OCI-LY3 (cell line): ENCODE results near the gene SMYD3.

Experiments
- H2AFZ ChIP-seq: fragments of 200-600, 300-600 bp; shearing (Covaris generic); 2 replicates; pipeline ENCODE4 v1.6.0; 2014; ENCODE audit warnings: antibody characterized with exemption, low read depth, low read length
- H3K27ac ChIP-seq: fragments of 200-600, 300-600 bp; sonication (generic); 2 replicates; pipeline ENCODE4 v1.5.1; 2014; ENCODE audit warnings: mild to moderate bottlenecking, low read length, moderate library complexity, mixed read lengths
- H3K27me3 ChIP-seq: fragments of 200-600, 300-600 bp; sonication (generic); 2 replicates; pipeline ENCODE4 v1.6.1; 2014; ENCODE audit warnings: low read depth, low read length, mixed read lengths
- H3K36me3 ChIP-seq: fragments of 200-600, 300-600 bp; sonication (generic); replicated peaks from 2 replicates; pipeline ENCODE3; 2014; ENCODE audit warnings: low read depth, low read length, mixed read lengths
- H3K4me1 ChIP-seq: fragments of 300-600, 200-600 bp; sonication (generic); 2 replicates; pipeline ENCODE4 v1.6.1; 2014; ENCODE audit warnings: low read length, mixed read lengths
- H3K4me2 ChIP-seq: fragments of 200-600, 300-600 bp; sonication (generic); 2 replicates; pipeline ENCODE4 v1.6.1; 2014; ENCODE audit warnings: low read length, mixed read lengths
- H3K4me3 ChIP-seq: fragments of 300-600, 200-600 bp; sonication (generic); 2 replicates; pipeline ENCODE4 v1.5.1; 2014; ENCODE audit warnings: antibody characterized with exemption, mild to moderate bottlenecking, low read length, moderate library complexity
- H3K79me2 ChIP-seq: fragments of 300-600, 200-600 bp; shearing (Covaris generic); 2 replicates; pipeline ENCODE4 v1.6.1; 2014; ENCODE audit warnings: mild to moderate bottlenecking, low read length, mixed read lengths
- H3K9ac ChIP-seq: fragments of 300-600, 200-600 bp; shearing (Covaris generic); 2 replicates; pipeline ENCODE4 v1.6.0; 2014; ENCODE audit warnings: mild to moderate bottlenecking, low read length, moderate library complexity
- H3K9me3 ChIP-seq: fragments of 200-600, 300-600 bp; shearing (Covaris generic); 2 replicates; pipeline ENCODE4 v1.6.1; 2014; ENCODE audit warnings: low read length, mixed read lengths; ENCODE audit not compliant: insufficient read depth
- H4K20me1 ChIP-seq: fragments of 200-600, 300-600 bp; sonication (generic); 2 replicates; pipeline ENCODE4 v1.6.1; 2016; ENCODE audit warnings: low read length, mixed read lengths; ENCODE audit not compliant: insufficient read depth
- EZH2phosphoT487 ChIP-seq: fragments of 200-600 bp; shearing (Covaris generic); IDR thresholded peaks from 2 replicates; pipeline ENCODE4 v1.6.1; 2018; ENCODE audit warnings: antibody characterized with exemption, mixed run types, low read depth
- TF ChIP-seq, protein P1 (sequence below): fragments of 200-600, 300-600 bp; sonication (generic); IDR thresholded peaks from 2 replicates; pipeline ENCODE4 v1.5.1; 2014; ENCODE audit warnings: antibody characterized with exemption, low read length, low read depth

The SMYD3 gene

DNA sequence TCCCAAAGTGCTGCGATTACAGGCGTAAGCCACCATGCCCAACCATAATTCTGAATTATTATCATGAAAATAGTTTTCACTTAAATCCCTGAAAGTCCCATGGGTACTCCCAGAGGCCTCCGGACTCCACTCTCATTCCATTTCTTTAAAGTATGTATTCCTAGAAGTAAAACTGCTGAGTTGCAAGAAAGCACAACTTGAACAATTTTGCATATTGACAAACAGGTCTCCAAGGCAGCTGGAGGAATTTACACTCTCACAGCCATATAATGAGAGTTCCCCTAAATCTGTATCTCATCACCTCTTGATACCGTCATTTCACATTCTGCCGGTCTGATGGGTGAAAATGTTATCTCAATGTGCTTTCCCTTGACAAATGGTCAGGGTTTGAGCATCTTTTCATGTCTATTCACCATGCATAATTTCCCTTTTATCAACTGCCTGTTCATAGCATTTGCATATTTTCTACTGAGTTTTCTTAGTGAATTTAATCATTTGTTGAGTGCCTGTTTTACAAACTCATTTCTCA lies 129.4 kb downstream of the SMYD3 start:
- H2AFZ ChIP-seq, result no peak overlapping the region
- H4K20me1 ChIP-seq, result no peaks in the 10 kb centered on the region
- H3K4me3 ChIP-seq, result no peak overlapping the region
- no peak overlapping the region for H3K9ac ChIP-seq
- no peaks in the 10 kb centered on the region for H3K9me3 ChIP-seq
- no peak overlapping the region for H3K27ac ChIP-seq
- H3K36me3 ChIP-seq, result no peaks in the 10 kb centered on the region
- H3K79me2 ChIP-seq, result peaks cover 9% of the 10 kb centered on the region
- H3K4me1 ChIP-seq, result no peaks in the 10 kb centered on the region
- no peak for TF ChIP-seq EZH2phosphoT487
- TF ChIP-seq, protein P1, sequence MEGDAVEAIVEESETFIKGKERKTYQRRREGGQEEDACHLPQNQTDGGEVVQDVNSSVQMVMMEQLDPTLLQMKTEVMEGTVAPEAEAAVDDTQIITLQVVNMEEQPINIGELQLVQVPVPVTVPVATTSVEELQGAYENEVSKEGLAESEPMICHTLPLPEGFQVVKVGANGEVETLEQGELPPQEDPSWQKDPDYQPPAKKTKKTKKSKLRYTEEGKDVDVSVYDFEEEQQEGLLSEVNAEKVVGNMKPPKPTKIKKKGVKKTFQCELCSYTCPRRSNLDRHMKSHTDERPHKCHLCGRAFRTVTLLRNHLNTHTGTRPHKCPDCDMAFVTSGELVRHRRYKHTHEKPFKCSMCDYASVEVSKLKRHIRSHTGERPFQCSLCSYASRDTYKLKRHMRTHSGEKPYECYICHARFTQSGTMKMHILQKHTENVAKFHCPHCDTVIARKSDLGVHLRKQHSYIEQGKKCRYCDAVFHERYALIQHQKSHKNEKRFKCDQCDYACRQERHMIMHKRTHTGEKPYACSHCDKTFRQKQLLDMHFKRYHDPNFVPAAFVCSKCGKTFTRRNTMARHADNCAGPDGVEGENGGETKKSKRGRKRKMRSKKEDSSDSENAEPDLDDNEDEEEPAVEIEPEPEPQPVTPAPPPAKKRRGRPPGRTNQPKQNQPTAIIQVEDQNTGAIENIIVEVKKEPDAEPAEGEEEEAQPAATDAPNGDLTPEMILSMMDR, result no peak
- no peaks in the 10 kb centered on the region for H3K27me3 ChIP-seq
- H3K4me2 ChIP-seq, result no peak overlapping the region

DNA sequence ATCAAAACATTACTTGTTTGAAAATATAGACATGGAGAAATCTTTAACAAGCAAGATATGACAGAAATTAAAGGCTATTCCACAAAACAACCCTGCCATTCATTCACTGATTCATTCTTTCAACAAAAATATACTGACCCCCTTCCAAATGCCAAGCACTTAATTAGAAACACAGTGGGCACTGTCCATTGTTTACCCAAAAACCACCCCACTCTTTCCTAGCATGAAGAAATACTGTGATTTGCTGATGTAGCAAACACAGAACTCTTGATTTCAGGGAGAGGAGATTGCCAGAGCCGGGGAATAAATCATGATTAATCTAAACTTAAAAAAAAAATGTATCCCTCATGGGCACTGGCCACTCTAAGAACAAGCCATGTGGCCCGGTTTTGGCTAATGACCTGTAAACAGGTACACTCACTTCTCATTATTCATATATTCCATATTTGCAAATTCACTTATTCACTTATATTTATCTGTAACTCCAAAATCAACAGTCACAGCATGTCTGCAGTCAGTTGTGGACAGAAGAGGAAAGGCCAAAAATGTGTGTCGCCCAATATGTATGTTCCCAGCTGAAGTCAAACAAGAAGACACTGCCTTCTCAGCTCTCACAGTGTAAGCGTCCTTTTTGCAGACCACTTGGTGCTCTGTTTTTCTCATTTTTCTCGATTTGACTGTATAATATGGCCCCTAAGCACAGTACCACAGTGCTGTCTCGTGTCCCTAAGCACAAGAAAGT lies 133.1 kb downstream of the SMYD3 start:
- H3K4me3 ChIP-seq, result no peak overlapping the region
- H2AFZ ChIP-seq, result no peak overlapping the region
- H3K36me3 ChIP-seq, result no peaks in the 10 kb centered on the region
- H3K9ac ChIP-seq, result no peak overlapping the region
- no peaks in the 10 kb centered on the region for H3K27me3 ChIP-seq
- peaks cover 6% of the 10 kb centered on the region; the same call in 1 of the 2 replicates for H3K4me1 ChIP-seq
- H3K79me2 ChIP-seq, result 0 out of 2 replicates have a peak, but pooled peaks cover 4% of the 10 kb centered on the region
- no peak for TF ChIP-seq EZH2phosphoT487
- TF ChIP-seq, protein P1, result no peak
- H3K4me2 ChIP-seq, result no peak overlapping the region
- no peaks in the 10 kb centered on the region for H3K9me3 ChIP-seq
- H4K20me1 ChIP-seq, result no peaks in the 10 kb centered on the region
- H3K27ac ChIP-seq, result no peak overlapping the region

DNA sequence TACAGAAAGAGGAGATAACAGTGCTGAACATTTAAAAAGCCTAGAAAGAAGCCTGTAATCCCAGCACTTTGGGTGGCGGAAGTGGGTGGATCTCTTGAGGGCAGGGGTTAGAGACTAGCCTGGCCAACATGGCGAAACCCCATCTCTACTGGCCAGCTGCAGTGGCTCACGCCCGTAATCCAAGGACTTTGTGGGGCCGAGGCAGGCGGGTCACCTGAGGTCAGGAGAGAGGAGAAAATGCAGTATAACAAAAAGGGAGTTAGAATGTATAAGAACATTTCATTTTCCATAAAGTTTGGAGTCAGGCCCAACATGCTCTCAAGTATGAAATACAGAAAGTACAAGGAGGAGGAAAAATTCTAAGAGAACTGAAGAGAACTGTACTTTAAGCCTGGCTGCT lies 134.5 kb downstream of the SMYD3 start:
- Histone ChIP-seq H3K27ac (no peak overlapping the region), H3K9ac (no peak overlapping the region), H3K27me3 (no peaks in the 10 kb centered on the region), H3K36me3 (no peaks in the 10 kb centered on the region), H3K9me3 (no peaks in the 10 kb centered on the region), H3K79me2 (0 out of 2 replicates have a peak, but pooled peaks cover under 1% of the 10 kb centered on the region), H3K4me2 (no peak overlapping the region), H2AFZ (no peak overlapping the region), H4K20me1 (no peaks in the 10 kb centered on the region), H3K4me1 (peaks cover 6% of the 10 kb centered on the region; the same call in 1 of the 2 replicates), H3K4me3 (no peak overlapping the region)
- TF ChIP-seq, protein P1, result no peak
- no peak for TF ChIP-seq EZH2phosphoT487

GRCh38 chr1:246367041-246367440 lies 140.0 kb downstream of the SMYD3 start:
- H3K4me1 ChIP-seq, result peaks cover 29% of the 10 kb centered on the region
- no peak overlapping the region for H3K9ac ChIP-seq
- no peak overlapping the region for H3K4me3 ChIP-seq
- no peak overlapping the region for H3K4me2 ChIP-seq
- no peak overlapping the region for H2AFZ ChIP-seq
- no peaks in the 10 kb centered on the region for H4K20me1 ChIP-seq
- no peak overlapping the region for H3K27ac ChIP-seq
- no peaks in the 10 kb centered on the region for H3K9me3 ChIP-seq
- H3K27me3 ChIP-seq, result no peaks in the 10 kb centered on the region
- H3K36me3 ChIP-seq, result no peaks in the 10 kb centered on the region
- no peaks in the 10 kb centered on the region for H3K79me2 ChIP-seq
- no peak for TF ChIP-seq EZH2phosphoT487
- TF ChIP-seq, protein P1, result no peak
